Skeletal muscle cell (primary cell): Measurements from ENCODE around the gene GALNT2.

Source experiments
- DNase-seq: peaks from one replicate; pipeline ENCODE4 v3.0.0-alpha.2; 2010; ENCODE audit warnings: low read depth
- H3K4me3 ChIP-seq: 2 replicates; pipeline ENCODE4 v1.5.1; 2011; ENCODE audit warnings: low read depth, mild to moderate bottlenecking, control low read depth, low read length, moderate library complexity

The GALNT2 gene

DNA sequence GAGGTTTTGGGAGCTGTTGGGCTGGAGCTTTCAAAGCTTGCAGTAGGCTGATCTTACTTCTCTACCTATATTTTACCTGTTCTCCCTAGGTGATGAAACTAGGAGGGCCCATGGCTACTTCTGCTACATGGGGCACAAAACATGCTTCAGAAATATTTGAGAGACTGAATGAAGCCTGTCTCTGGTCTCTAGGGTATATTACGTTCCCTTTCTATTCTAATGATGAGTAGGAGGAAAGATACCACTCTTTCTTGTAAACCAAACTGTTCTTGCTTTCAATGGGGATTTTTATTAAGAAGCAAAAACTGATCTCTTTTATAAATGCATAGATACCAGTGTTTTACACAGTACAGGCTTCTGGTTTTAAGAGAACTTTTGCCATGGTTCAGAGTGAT is 103.1 kb downstream of the GALNT2 start:
- no peak overlapping the region for H3K4me3 ChIP-seq

DNA sequence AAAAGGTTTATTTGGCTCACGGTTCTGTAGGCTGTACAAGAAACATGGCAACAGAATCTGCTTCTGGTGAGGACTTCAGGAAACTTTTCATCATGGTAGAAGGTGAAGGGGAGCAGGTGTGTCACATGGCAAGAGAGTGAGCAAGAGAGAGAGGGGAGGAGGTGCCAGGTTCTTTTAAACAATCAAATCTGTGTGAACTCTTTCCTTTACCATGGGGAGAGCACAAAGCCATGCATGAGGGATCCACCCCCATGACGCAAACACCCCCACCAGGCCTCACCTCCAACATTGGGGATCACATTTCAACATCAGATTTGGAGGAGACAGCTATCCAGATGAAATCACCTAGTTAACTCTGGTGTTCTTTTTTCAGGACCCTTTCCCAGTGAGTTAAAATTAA is 103.6 kb downstream of the GALNT2 start:
- no peak overlapping the region for H3K4me3 ChIP-seq
- no peak for DNase-seq

More for the DNA sequence above, 103.1 kb downstream of the GALNT2 start:
- DNase-seq: no peak

DNA sequence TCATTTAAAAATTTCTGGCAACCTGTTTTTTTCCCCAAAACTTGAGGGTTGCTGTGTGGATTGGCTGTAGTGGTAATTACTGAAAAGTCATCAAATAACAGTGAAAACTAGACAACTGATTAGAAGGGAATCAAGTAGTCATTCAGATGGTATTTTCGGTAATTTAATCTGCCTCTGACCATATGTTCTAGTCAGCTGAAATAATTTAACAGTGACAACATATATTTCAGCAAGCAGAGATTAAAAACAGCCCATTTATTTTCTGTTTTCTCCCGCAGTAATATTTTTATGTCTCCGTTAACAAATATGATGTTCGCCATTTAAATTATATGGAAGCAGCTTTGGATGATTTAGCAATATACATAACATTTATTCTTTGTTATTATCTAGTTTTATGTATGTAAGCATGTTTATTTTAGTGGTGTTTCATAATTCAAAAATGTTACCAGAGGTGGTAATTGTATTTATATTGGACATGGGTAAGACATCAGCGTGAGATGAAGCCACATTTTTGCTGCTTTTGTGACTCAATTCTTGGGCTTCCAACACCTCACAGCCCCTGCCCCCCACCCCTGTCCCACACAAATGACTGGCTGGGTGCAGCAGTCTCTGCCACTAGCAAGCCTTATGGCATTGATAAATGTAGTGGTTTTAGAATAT is 104.4 kb downstream of the GALNT2 start:
- H3K4me3 ChIP-seq: no peak overlapping the region
- DNase-seq: no peak

DNA sequence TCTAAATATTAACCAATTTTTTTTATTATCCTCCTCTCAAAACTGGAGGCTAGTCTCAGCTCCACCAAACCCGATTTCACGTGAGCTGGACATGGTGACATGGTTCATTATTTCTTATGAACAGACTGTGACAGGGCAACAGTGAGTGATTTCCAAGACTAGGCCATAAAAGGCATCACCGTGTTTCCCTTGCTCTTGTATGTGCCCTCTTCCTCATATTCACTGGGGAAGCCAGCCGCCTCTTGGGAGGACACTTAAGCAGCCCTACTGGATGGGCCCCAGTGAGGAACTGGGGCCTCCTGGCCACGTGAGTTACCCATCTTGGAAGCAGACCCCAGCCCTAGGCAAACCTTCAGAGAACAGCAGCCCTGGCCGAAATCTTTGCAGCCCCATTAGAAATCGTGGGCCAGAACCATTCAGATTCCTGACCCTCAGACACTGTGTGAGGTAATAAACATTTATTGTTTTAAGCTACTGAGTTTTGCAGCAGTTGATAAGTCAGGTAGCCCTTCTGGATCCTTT is 105.0 kb downstream of the GALNT2 start:
- no peak for DNase-seq
- no peak overlapping the region for H3K4me3 ChIP-seq

DNA sequence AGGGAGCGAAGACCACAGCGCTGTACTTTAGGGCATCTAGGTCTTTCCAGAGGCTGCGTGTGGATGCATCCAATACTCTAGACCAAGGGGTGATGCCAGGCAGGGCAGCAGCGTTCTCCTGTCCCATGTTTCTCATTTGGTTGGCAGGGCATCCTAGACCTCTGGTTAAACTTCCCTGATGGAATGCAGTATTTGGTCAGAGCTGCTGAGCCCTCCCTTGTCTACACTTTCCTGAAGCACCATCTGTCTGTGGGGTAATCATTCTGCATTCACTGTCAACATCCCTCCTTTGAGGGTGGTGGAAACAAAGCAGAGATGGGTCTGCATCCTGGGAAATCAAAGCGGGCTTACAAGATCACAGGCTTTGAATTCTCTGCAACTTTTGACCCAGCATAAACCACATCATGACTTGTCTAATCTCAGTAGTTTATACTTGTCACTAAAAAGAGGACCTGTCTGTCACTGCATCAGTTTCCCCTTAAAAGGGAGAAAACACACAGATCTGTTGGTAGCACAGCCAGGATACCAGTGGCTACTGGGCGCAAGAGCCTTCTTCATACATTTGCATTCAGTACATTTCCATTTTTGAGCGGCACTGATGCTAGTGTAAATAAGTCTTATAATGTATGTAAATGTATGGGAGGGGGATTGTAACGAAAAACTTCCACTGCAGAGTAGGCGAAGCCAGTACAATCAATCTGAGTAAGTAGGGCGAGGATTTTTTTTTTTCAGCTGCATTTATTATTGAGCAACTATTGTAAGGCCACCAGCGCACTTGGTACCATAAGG is 106.3 kb downstream of the GALNT2 start:
- H3K4me3 ChIP-seq: no peak overlapping the region
- no peak for DNase-seq

DNA sequence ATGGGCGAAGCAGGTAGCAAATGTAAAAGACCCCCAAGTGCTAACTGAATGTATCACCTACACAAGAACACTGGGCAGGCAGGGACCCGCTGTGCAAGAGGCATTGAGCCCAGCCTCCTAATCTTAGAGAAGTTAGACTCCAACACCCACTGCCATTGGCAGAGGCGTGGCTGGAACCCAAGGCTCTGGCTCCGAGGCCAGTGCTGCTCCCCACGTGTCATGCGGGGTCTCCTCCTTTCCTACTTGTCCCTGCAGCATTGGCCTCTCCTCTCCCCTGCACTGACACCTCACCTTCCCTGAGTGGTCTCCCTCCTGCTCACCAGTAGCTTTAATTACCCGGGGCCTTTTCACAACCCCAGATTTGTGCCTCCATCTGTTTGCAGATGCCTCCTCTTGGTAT is 107.0 kb downstream of the GALNT2 start:
- no peak for DNase-seq
- H3K4me3 ChIP-seq: no peak overlapping the region

DNA sequence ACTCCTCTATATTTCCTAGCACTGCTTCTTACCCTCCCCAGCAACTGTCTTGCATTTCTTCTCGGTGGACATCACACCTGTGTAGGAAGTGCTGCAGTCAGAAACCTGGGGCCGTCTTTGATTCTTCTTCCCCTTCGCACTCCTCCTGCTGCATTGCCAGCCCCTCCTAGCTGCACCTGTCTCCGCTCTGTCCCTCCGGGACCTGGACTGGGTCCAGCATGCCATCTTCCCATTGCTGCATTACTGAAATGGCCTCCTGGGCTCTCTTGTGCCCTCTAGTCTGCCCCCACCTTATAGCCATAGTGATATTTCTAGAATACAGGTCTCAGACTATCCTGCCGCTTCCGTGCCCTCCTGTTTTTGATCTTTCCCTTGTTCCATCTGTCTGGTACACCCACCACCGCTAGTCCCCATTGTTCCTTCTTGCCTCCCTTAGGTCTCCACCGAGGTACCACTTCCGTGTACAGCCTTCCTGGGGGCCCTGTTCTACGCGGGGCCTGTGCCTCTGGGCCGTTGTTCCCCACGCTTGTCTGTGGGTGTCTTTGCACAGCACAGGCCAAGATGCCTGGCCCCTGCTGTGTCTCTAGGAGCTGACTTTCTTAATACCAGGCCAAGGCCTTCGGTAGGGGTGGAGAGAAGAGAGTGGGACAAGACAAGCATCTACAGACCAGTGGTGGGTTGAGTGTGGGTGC is 107.6 kb downstream of the GALNT2 start:
- DNase-seq: no peak
- H3K4me3 ChIP-seq: no peak overlapping the region

DNA sequence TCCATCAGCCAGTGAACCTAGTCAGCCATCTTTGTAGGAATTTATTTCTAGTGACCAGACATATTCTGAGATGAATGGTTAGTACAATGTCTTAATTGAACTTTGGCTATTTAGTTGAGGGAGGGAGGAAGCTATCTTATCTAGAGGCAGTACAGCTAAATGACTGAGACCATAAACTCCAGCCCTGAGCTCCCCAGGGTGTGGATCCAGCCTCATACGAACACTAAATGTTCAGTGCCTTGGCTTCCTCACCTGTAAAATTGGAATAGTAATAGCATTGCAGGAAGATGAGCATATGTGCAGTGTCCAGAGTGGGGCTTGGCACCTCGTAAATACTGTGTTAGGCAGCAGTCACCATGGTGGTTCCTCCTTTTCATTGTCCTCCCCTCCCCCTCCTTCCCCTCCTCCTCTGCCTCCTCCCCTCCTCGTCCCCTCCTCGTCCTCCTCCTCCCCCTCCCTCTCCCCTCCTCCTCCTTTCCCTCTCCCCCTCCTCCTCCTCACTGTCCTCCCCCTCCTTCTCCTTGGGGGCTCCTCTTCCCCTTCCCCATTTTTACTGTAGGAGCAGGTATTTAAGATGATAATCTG is 108.2 kb downstream of the GALNT2 start:
- H3K4me3 ChIP-seq: no peak overlapping the region
- no peak for DNase-seq

DNA sequence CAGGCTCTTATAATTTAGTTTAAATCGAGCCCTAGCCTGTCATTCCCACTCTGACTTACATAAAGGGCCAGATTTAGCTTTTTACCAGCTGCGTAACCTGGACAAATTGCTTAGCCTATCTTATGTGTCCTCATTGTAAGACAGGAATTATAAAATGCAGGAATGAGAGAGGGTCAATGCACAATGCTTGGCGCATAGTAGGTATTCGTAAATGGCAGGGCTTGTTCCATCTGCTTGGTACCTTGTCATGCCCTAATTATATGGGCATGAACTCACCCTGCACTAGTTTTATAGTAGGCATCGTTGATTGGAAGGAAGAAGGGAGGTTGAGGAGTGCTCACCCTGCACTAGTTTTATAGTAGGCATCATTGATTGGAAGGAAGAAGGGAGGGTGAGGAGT is 108.8 kb downstream of the GALNT2 start:
- DNase-seq: no peak
- H3K4me3 ChIP-seq: no peak overlapping the region

DNA sequence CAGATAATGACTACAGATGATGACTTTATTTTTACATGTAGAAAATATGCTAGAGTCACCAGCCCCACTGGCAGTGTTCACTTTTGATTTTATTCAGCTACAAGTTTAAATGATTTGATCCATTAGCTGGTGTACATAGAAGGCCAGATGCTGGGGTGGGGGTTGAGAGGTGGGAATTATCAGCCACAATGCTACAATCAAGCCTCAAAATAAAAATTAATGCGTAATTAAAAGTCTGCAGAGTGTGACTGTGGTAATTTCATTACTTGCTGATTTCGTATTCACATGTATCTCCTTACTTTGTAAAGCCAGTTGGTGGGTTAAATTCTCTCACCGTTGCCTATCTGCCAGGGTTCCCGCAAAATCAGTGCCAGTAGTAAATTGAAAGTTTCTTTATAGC is 109.3 kb downstream of the GALNT2 start:
- H3K4me3 ChIP-seq: no peak overlapping the region
- no peak for DNase-seq

DNA sequence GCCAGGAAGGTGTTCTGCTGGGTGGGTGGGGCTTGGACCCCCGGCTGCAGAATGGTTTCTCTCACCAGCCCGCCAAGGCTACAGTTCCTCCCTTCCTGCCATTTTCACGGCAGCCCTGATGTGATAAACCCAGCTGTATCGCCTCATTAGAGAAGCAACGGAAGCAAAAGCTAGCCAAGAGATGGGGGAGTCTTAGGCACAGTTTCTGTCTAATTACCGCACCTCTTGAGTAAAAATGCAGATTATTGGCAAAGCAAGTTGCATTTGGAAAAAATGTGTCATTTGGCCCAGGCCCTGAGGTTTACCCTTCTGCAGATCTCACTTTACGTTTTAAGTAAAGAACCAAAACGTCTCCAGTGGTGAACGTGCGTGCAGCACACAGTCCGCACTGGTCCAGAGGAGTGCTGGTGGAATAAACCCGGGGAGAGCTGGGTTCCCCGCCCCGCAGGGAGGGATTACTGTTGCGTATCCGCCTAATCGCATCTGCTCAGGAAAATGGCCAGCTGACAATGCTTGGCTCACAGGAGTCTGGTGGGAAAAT is 109.9 kb downstream of the GALNT2 start:
- DNase-seq: no peak
- H3K4me3 ChIP-seq: peak overlapping the region; percentile 2

DNA sequence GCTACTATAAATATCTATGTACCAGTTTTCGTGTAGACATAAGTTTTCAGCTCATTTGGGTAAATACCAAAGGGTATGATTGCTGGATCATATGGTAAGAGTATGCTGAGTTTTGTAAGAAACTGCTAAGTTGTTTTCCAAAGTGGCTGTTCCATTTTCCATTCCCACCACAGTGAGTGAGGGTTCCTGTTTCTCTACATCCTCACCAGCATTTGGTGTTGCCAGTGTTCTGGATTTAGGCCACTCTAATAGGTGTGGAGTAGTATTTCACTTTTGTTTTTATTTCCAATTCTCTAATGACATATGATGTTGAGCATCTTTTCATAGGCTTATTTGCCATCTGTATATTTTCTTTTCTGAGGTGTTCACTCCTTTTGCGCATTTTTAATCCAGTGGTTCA is 112.2 kb downstream of the GALNT2 start:
- no peak overlapping the region for H3K4me3 ChIP-seq
- no peak for DNase-seq

DNA sequence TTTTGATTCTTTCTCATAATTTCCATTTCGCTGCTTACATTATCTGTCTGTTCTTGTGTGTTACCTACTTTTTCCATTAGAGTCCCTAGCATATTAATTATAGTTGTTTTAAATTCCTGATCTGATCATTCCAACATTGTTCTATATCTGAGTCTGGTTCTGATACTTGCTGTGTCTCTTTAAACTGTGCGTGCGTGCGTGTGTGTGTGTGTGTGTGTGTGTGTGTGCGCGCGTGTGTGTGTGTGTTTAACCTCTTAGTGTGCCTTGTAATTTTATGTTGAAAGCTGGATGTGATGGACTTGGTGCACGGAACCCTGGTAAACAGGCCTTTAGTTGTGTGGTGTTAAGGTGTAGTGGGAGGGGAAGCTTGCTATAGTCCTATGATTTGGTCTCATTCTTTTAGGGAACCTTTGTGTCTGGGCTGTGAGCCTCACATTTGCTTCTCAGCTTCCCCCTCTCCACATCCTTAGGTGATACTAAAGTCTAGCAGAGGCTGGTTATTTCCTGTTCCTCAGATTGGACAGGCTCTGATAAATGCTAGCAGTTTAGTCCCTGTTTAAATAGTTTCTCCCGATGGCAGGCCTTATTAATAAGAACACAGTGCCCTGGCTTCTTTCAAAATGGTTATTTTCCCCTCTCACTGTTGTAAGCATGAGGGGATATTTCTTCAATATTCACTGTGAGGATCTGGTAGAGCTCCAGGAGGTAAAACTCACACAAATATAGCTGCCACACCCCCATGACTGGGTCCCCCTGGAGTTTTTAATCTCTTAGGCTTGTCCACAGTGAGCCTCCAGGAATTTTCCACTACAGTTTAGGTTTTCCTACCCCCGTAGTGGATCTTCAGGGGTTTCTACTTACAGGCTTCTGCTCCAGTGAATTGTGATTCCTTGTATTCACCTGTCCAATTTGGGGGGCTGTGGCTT is 118.3 kb downstream of the GALNT2 start:
- no peak for DNase-seq
- H3K4me3 ChIP-seq: no peak overlapping the region

DNA sequence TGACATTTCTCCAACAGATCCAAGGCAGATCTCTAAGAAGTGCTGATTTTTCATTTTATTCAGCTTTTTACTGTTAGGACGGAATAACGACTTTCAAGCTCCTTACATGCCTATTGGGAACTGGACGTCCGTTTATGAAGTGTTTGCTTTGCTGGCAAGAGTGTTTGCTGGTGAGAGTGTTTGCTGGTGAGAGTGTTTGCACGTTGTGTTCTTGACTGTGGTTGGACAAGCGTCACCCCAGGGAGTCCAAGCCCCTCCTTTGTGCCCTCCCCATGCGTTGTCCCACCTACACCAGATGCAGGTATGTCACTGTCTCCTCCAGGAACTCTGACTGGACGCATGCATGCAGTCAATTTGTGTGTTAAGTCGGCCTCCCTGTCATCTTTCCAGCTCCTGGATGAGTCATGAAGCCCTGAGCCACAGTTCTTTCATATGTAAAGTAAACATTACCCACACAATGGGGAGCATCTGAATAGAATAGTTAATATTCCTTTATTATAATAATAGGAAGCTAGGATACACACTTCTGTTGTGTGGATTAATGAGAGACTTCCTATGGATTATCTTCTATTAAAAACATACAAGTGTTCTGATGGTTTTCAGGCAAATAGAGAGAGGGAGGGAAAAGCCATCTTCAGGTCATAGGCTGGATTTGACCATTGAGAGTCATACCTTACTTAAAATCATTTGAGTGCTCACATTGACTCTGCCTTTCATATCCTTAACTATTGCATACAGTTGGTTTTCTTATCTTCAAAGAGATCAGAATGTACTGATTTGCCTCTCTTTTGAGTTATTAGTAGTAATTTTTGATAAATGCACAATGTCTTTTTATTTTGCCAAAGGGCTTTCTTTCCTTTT is 119.2 kb downstream of the GALNT2 start:
- peak; percentile 78 for DNase-seq
- H3K4me3 ChIP-seq: no peak overlapping the region

DNA sequence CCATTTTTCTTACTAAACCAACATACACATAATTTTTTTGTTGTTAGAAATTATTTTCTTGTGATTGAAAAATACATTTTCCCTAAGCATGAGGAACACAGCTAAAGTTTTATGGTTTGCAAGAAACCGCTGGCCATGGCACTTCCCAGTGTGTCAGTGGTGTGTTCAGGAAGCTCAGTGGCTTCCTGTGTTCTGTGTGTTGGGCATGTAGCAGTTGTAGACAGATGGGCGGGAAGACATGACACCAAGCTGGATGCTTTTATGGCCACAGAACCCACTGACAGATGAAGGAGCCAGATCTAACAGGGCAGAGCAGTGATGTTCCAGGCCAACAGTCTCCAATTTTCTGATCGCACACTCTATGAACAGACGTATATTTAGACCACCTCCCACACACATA is 119.8 kb downstream of the GALNT2 start:
- no peak for DNase-seq
- no peak overlapping the region for H3K4me3 ChIP-seq

DNA sequence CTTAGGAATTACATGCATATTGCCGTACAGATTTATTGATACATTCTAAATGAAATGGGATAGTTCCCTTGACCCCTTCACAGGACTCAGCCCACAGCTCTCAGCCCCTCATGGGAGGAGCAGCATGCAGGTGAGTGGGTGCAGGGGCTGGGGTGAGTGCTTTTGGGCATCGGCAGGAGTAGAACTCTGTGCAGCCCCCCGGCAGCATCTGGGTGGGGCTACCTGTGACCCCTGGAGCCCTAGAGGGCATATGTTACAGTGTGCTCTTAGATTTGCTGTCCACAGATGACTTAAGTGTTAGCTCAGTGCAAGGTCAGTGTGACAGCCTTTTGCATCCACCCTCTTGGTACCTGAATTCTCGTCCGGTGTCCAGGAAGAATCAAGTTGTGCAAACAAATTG is 120.3 kb downstream of the GALNT2 start:
- no peak overlapping the region for H3K4me3 ChIP-seq
- DNase-seq: no peak

DNA sequence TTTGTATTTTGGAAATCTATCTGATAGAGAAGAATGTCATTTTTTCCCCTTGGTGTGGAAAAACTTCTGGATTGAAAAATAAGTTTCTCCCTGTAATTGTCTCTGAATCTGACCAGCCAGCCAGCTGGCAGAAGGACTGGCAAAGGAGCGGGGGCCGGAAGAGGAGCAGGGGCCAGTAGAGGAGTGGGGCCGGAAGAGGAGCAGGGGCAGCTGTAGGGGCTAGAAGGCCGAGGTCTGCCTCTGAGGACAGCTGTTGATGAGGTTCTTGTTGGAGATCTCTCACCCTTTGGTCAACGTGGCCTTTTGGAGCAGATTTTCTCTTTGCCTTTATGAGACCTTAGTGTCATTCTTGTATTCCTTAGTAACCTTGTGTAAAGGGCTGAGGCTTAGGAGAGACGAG is 121.8 kb downstream of the GALNT2 start:
- no peak for DNase-seq
- no peak overlapping the region for H3K4me3 ChIP-seq

DNA sequence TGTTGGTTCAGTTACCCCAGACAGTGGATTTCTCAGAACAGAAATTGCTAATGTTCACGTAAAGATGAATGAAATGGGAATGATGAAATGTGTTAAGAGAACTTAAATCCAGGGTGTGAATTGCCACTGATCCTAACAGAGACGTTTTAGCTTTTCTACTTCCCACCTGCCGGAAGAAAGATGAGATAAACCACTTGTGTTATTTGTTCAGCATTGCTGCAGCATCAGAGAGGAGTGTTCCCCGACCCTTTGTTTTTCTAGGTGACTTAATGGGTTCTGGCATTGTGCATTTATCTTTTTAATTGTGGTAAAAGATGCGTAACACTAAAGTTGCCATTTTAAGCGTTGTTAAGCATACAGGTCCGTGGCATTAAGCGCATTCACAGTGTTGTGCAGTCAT is 122.3 kb downstream of the GALNT2 start:
- H3K4me3 ChIP-seq: no peak overlapping the region
- no peak for DNase-seq
